Endothelial cell of umbilical vein (primary cell): Measurements from ENCODE around the gene MMRN2. TPM values are rescaled to one million over a fixed set of nuclear protein-coding genes. Genes with fewer than 3 reads are reported as not detected.

Experiments used
- BruUV-seq: library from RNA; stranded (reverse); fragments of 400-500 nt; replicated peaks from 2 replicates; lab custom pipeline; 2021; lab: Mats Ljungman, UMichigan
- CTCF ChIA-PET: fragments of 300-600, 350-600 bp; sonication (Branson Sonifier 250); formaldehyde crosslinking; loops from one replicate; lab custom pipeline; 2021; ENCODE audit warnings: antibody characterized with exemption, inconsistent platforms; lab: Charles Lee
- POLR2A ChIA-PET: fragments of 300-600, 350-600 bp; sonication (Branson Sonifier 250); formaldehyde crosslinking; loops from one replicate; lab custom pipeline; 2021; ENCODE audit warnings: antibody characterized with exemption, inconsistent platforms; lab: Charles Lee
- DNase-seq: peaks from one replicate; pipeline ENCODE4 v3.0.0-alpha.2; 2011; ENCODE audit warnings: low read depth, low spot score
- FAIRE-seq: peaks from 2 replicates; lab custom pipeline; 2011; peaks lifted over from hg19 to GRCh38; lab: Jason Lieb, UNC
- H2AFZ ChIP-seq: 2 replicates; pipeline ENCODE4 v1.6.0; 2012; ENCODE audit warnings: low read depth, low read length, control low read depth, inconsistent platforms
- H3K27ac ChIP-seq: 2 replicates; pipeline ENCODE4 v1.5.1; 2011; ENCODE audit warnings: low read depth, mild to moderate bottlenecking, control low read depth, low read length, moderate library complexity; ENCODE audit not compliant: insufficient read depth
- H3K27me3 ChIP-seq, 2 experiments: 2 replicates each; pipeline versions ENCODE4 v1.6.0 to v1.6.1; 2011; ENCODE audit warnings: low read length in 2 of 2, mixed read lengths in 1 of 2; ENCODE audit not compliant: control insufficient read depth in 2 of 2, insufficient read depth in 2 of 2
- H3K36me3 ChIP-seq, 2 experiments: 2 replicates in 1 of 2; 3 replicates in 1 of 2; pipeline ENCODE4 v1.5.1; 2011; ENCODE audit warnings: low read length in 2 of 2, mild to moderate bottlenecking in 1 of 2, moderate library complexity in 1 of 2; ENCODE audit not compliant: control insufficient read depth in 2 of 2, insufficient read depth in 2 of 2; ENCODE audit errors: extremely low read depth in 1 of 2
- H3K4me1 ChIP-seq: 3 replicates; pipeline ENCODE4 v1.5.1; 2011; ENCODE audit warnings: mild to moderate bottlenecking, low read length; ENCODE audit not compliant: control insufficient read depth, insufficient read depth; ENCODE audit errors: extremely low read depth
- H3K4me2 ChIP-seq: 2 replicates; pipeline ENCODE4 v1.6.1; 2011; ENCODE audit warnings: low read length, control low read depth, mixed read lengths; ENCODE audit not compliant: insufficient read depth
- H3K4me3 ChIP-seq, 3 experiments: fragments of 200-600 bp in 1 of 3; sonication (generic), shearing (Covaris generic) in 1 of 3; replicated peaks in 1 of 3; 2 replicates each; pipeline ENCODE4 v1.5.1; 2011 to 2016; ENCODE audit warnings: control low read depth in 3 of 3, low read length in 3 of 3, mild to moderate bottlenecking in 2 of 3, inconsistent platforms in 1 of 3, low read depth in 1 of 3, moderate library complexity in 1 of 3; ENCODE audit not compliant: insufficient read depth in 1 of 3
- H3K79me2 ChIP-seq: 2 replicates; pipeline ENCODE4 v1.6.0; 2012; ENCODE audit warnings: low read length, inconsistent platforms; ENCODE audit not compliant: control insufficient read depth, insufficient read depth
- H3K9ac ChIP-seq: replicated peaks from 2 replicates; pipeline ENCODE3; 2011; ENCODE audit warnings: low read length, control low read depth; ENCODE audit not compliant: insufficient read depth; ENCODE audit errors: extremely low read depth
- H3K9me1 ChIP-seq: replicated peaks from 3 replicates; pipeline ENCODE4 v1.6.0; 2011; ENCODE audit warnings: mild to moderate bottlenecking, low read length; ENCODE audit not compliant: control insufficient read depth, insufficient read depth; ENCODE audit errors: extremely low read depth
- H3K9me3 ChIP-seq: replicated peaks from 2 replicates; pipeline ENCODE4 v1.5.1; 2012; ENCODE audit warnings: low read length, inconsistent platforms; ENCODE audit not compliant: control insufficient read depth, insufficient read depth
- H4K20me1 ChIP-seq: replicated peaks from 2 replicates; pipeline ENCODE3; 2011; ENCODE audit warnings: mild to moderate bottlenecking, low read length; ENCODE audit not compliant: control insufficient read depth, insufficient read depth; ENCODE audit errors: extremely low read depth
- EZH2 ChIP-seq: IDR thresholded peaks from 2 replicates; pipeline ENCODE4 v1.6.1; 2012; ENCODE audit warnings: borderline replicate concordance, low read depth, mild to moderate bottlenecking, moderate library complexity, low read length, inconsistent platforms; ENCODE audit not compliant: severe bottlenecking
- FOS ChIP-seq: IDR thresholded peaks from 2 replicates; pipeline ENCODE4 v1.6.1; 2011; ENCODE audit warnings: mild to moderate bottlenecking, low read length, moderate library complexity, borderline replicate concordance; ENCODE audit not compliant: insufficient read depth
- GATA2 ChIP-seq: IDR thresholded peaks from 2 replicates; pipeline ENCODE4 v1.7.0; 2011; ENCODE audit warnings: low read depth, mild to moderate bottlenecking, moderate library complexity, mixed read lengths, low read length; ENCODE audit not compliant: insufficient read length, insufficient read depth
- JUN ChIP-seq: IDR thresholded peaks from 2 replicates; pipeline ENCODE4 v1.6.1; 2011; ENCODE audit warnings: borderline replicate concordance, low read depth; ENCODE audit not compliant: insufficient read length, insufficient read depth
- MAX ChIP-seq: IDR thresholded peaks from 2 replicates; pipeline ENCODE4 v1.6.1; 2011; ENCODE audit not compliant: insufficient read depth, insufficient read length
- MYC ChIP-seq: IDR thresholded peaks from one replicate; pipeline ENCODE4 v1.6.1; 2011; ENCODE audit warnings: mild to moderate bottlenecking, low read depth, low read length
- POLR2A ChIP-seq: IDR thresholded peaks from 2 replicates; pipeline ENCODE4 v1.6.1; 2012; ENCODE audit warnings: low read depth, mild to moderate bottlenecking, control low read depth, low read length
- POLR2AphosphoS5 ChIP-seq: IDR thresholded peaks from 2 replicates; pipeline ENCODE4 v1.6.1; 2012; ENCODE audit warnings: low read depth, mild to moderate bottlenecking, control low read depth, low read length, moderate library complexity; ENCODE audit not compliant: insufficient read depth
- dilution Hi-C: fragments of 300-500 bp; cut with MboI; formaldehyde crosslinking; loops from one replicate; pipeline ENCODE4 v1.15.0; 2019; ENCODE audit warnings: low sequenced_read_pairs; ENCODE audit not compliant: extremely low pct_ligation_motif_present
- intact Hi-C: fragments of 100-400 bp; cut with micrococcal nuclease; formaldehyde crosslinking; loops from one replicate; pipeline ENCODE4 v1.10.0; 2022
- polyA plus RNA-seq, 4 experiments: library from polyadenylated mRNA; depleted of rRNA in 3 of 4; stranded (reverse) in 3 of 4; unstranded in 1 of 4; fragments of >200 nt; gene quantifications; 2 replicates each; pipeline versions ENCODE4 v1.2.1 to v1.2.3, GENCODE V29; 2011 to 2012; ENCODE audit warnings: missing spikeins in 1 of 4
- total RNA-seq: library from RNA; stranded (reverse); gene quantifications from 2 replicates; pipeline ENCODE4 v1.2.3, GENCODE V29; 2021
- TF ChIP-seq, protein P1 (sequence below), 2 donors: IDR thresholded peaks; 1 replicate in 1 of 2; 2 replicates in 1 of 2; pipeline ENCODE4 v1.5.1; 2011; ENCODE audit warnings: low read length in 2 of 2, mild to moderate bottlenecking in 2 of 2, moderate library complexity in 2 of 2, control low read depth in 1 of 2, inconsistent platforms in 1 of 2, low read depth in 1 of 2; ENCODE audit not compliant: insufficient read depth in 1 of 2; ENCODE audit errors: extremely low read depth in 1 of 2

Gene MMRN2
- total and polyA plus RNA-seq, 2 donors (not counting 3 experiments of a cell fraction or from before 2014, with no cell fraction given), result 154 to 169 TPM

- ChIA-PET POLR2A (interaction anchor here (2.9 kb wide), 1 partner anchor 14 kb away, joined by 13 read pairs; the partner anchor contains the start of genes MMRN2 and SNCG), CTCF (interaction anchor here (11.6 to 12.5 kb wide), 2 partner anchors 13 to 22 kb away, joined by 189 to 325 read pairs; partner anchors contain the start of genes ADIRF, MMRN2 and SNCG)
- Histone ChIP-seq H3K27ac (no peak overlapping the region), H3K4me1 (no peaks in the 10 kb centered on the region), H2AFZ (no peak overlapping the region), H3K4me3 (no peak overlapping the region), H3K9me3 (no peaks in the 10 kb centered on the region), H3K4me2 (no peak overlapping the region), H3K79me2 (peaks cover 47% of the 10 kb centered on the region), H3K36me3 (peaks cover 20 to 56% of the 10 kb centered on the region in 2 experiments), H3K27me3 (no peaks in the 10 kb centered on the region), H4K20me1 (no peaks in the 10 kb centered on the region), H3K9me1 (no peaks in the 10 kb centered on the region), H3K9ac (no peak overlapping the region)
- TF ChIP-seq MAX (no peak), FOS (no peak), MYC (no peak), EZH2 (no peak), POLR2A (no peak), JUN (no peak), GATA2 (no peak), POLR2AphosphoS5 (no peak)
- TF ChIP-seq, protein P1, sequence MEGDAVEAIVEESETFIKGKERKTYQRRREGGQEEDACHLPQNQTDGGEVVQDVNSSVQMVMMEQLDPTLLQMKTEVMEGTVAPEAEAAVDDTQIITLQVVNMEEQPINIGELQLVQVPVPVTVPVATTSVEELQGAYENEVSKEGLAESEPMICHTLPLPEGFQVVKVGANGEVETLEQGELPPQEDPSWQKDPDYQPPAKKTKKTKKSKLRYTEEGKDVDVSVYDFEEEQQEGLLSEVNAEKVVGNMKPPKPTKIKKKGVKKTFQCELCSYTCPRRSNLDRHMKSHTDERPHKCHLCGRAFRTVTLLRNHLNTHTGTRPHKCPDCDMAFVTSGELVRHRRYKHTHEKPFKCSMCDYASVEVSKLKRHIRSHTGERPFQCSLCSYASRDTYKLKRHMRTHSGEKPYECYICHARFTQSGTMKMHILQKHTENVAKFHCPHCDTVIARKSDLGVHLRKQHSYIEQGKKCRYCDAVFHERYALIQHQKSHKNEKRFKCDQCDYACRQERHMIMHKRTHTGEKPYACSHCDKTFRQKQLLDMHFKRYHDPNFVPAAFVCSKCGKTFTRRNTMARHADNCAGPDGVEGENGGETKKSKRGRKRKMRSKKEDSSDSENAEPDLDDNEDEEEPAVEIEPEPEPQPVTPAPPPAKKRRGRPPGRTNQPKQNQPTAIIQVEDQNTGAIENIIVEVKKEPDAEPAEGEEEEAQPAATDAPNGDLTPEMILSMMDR (IDR thresholded peaks at IDR 0.05; ENCODE audit: extremely low read depth in 1 of 2, insufficient read depth in 1 of 2, low read depth in 1 of 2, low read length in 2 of 2), result no peak
- DNase-seq (no peak), FAIRE-seq (no peak)
- intact Hi-C loops (no loop called here), dilution Hi-C loops (no loop called here)
- no TSS peak for BruUV-seq
Measured at GRCh38 chr10:86944471-86944870, 12.9 kb downstream of the MMRN2 start.
